Erythroblast (primary cell): ENCODE data around the gene P4HA3.
A peak's percentile ranks its signal among the peaks of the same experiment; 100 is the strongest.

ENCODE experiments used
- DNase-seq, 2 experiments: peaks; one replicate each; lab custom pipeline; 2025; lab: John Stamatoyannopoulos, UW
- GATA1 ChIP-seq: IDR thresholded peaks from 2 replicates; pipeline ENCODE4 v1.6.1; 2011; ENCODE audit warnings: low read depth, mild to moderate bottlenecking, control low read depth, low read length, moderate library complexity
- POLR2A ChIP-seq: IDR thresholded peaks from 2 replicates; pipeline ENCODE4 v1.6.1; 2011; ENCODE audit warnings: mild to moderate bottlenecking, low read length

P4HA3 gene

GRCh38 chr11:74299015-74299414 lies 12.4 kb downstream of the P4HA3 start:
- TF ChIP-seq POLR2A (no peak), GATA1 (no peak)
- no peak for DNase-seq

GRCh38 chr11:74297484-74297883 lies 14.0 kb downstream of the P4HA3 start:
- TF ChIP-seq POLR2A (no peak), GATA1 (no peak)
- DNase-seq, result no peak

GRCh38 chr11:74288911-74289310 lies 22.5 kb downstream of the P4HA3 start:
- DNase-seq, result no peak
- no peak for TF ChIP-seq POLR2A
- TF ChIP-seq GATA1, result no peak

DNA sequence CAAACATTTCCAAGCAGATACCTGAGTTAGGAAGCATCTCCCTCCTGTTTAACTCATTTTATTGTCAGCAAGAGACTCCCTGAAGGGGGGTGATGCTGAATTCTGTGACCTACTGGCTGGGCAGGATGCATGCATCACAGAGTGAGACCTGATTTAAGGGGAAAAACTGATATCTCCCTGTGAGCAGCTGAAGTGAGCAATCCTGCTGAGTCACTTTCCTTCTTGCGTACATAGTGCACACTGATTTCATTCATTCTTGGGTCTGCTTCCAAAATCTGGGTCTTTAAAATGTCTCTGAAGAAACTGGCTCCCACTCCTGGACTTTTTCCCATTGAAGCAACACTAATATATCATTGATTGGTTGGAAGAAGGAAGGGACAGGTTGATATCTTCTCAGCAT lies 23.3 kb downstream of the P4HA3 start:
- TF ChIP-seq POLR2A (no peak), GATA1 (no peak)
- DNase-seq, result peak; percentile 26 to 46

DNA sequence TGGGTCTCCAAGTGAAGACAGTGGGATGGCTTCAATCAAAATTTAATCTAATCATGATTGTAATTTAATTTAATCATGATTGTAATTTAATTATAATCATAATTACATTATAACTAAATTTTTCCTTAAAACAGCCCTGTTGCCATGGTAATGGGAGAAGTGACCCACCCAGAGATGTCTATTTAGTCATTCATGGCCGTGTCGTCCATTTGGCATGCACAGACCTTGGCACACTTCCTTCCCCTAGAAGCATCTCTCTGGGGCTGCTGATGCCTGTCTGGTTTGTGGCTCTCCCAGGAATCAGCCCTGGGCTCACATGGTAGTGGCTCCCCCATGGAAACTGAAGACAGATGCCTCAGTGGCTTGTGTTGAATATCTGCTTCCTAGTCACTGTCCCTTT lies 27.0 kb downstream of the P4HA3 start:
- TF ChIP-seq POLR2A, result no peak
- no peak for TF ChIP-seq GATA1
- no peak for DNase-seq

GRCh38 chr11:74283580-74284180 lies 27.8 kb downstream of the P4HA3 start:
- no peak for DNase-seq
- no peak for TF ChIP-seq POLR2A
- TF ChIP-seq GATA1, result no peak

GRCh38 chr11:74282914-74283371 lies 28.5 kb downstream of the P4HA3 start:
- TF ChIP-seq GATA1 (no peak), POLR2A (no peak)
- DNase-seq, result no peak

- DNase-seq, result no peak
- TF ChIP-seq POLR2A, result no peak
- TF ChIP-seq GATA1, result no peak
Observed at GRCh38 chr11:74282421-74282820, 29.0 kb downstream of the P4HA3 start.

- DNase-seq, result no peak
- TF ChIP-seq GATA1 (no peak), POLR2A (no peak)
Observed at GRCh38 chr11:74280494-74280893, 30.9 kb downstream of the P4HA3 start.

- TF ChIP-seq POLR2A (no peak), GATA1 (no peak)
- DNase-seq, result no peak
Observed at GRCh38 chr11:74279256-74279655, 32.2 kb downstream of the P4HA3 start.

DNA sequence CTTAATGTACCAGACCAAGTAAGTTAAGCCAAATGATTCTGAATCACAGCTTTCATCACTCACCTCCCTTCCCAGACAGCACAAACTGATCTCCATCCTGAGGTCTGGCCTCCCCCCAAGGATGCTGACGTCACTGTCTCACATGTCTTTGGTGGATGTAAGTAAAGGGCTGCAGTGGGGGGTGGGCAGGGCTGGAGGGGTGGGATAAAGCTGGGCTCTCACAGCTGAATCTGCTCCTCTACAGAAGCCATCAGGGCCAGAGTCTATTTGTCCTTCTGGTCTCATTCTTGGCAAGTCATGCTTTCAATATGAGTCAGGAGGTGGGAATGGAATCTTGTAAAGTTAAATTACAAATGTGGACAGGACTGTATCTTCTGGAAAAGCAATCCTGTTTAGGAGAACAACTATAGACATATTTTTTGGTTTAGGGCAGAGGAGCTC lies 32.7 kb downstream of the P4HA3 start:
- TF ChIP-seq GATA1, result no peak
- no peak for TF ChIP-seq POLR2A
- no peak for DNase-seq

DNA sequence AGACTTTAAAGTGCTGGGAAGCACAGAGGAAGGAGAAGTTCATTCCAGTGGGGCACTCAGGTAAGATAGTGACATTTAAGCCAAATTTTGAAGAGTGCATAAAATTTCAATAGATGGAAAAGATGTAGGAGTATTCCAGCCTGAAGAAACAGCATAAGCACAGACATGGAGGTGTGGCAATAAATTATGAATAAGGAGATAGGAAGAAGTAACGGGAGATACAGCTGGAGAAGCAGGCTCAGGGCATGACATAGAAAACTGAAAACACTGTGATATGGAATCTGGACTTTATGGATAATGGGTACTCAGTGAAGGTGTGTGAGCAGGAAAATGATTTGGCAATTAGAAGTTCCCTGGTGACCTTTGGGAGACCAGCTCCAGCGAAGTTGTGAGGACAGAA lies 33.3 kb downstream of the P4HA3 start:
- DNase-seq, result no peak
- TF ChIP-seq POLR2A, result no peak
- TF ChIP-seq GATA1, result no peak

DNA sequence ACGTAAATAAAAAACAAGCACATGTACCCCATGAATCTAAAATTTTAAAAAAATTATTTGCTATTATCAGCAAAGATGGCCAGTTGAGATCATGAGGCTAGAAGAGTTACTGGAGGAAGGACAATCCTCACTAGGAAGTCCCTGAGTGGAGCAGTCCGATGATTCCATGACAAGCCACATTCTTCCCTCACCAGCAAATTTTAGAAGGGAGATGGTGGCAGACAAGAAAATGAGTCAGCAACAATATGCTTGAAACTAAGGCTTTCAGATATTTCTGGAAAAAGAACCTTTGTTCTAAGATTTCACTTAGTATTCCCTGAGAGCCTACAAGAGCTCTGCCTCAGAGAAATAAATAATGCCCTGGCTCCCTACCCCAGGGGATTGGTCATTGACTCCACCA lies 34.9 kb downstream of the P4HA3 start:
- no peak for DNase-seq
- TF ChIP-seq POLR2A, result no peak
- TF ChIP-seq GATA1, result no peak

- no peak for DNase-seq
- no peak for TF ChIP-seq GATA1
- no peak for TF ChIP-seq POLR2A
Observed at GRCh38 chr11:74272276-74272675, 39.2 kb downstream of the P4HA3 start.
